Naive thymus-derived CD4-positive, alpha-beta T cell (primary cell): ENCODE results near the gene HBB. TPM values are rescaled to one million over a fixed set of nuclear protein-coding genes. Genes with fewer than 3 reads are reported as not detected.

Source experiments
- ATAC-seq: fragments of 150-1000 bp; cut with Tn5 transposase; 2 replicates; pipeline ENCODE4 v1.10.0; 2021; ENCODE audit warnings: mild to moderate bottlenecking, moderate library complexity
- CTCF ChIA-PET: fragments of 350-600 bp; sonication (Branson Sonifier 250); formaldehyde crosslinking; loops from one replicate; lab custom pipeline; 2021; ENCODE audit warnings: antibody characterized with exemption; lab: Charles Lee
- POLR2A ChIA-PET: fragments of 350-600 bp; sonication (Branson Sonifier 250); formaldehyde crosslinking; loops from one replicate; lab custom pipeline; 2021; ENCODE audit warnings: antibody characterized with exemption, inconsistent platforms; lab: Charles Lee
- DNase-seq, 9 donors: peaks; one replicate each; pipeline versions ENCODE4 v3.0.0 to v3.0.0-alpha.2; 2020 to 2022; ENCODE audit warnings: mixed read lengths in 1 of 9
- H3K27ac ChIP-seq: one replicate; pipeline ENCODE4 v1.7.0; 2013; ENCODE audit warnings: mild to moderate bottlenecking, low read depth, low read length, moderate library complexity
- H3K27me3 ChIP-seq, 2 donors: one replicate each; pipeline ENCODE4 v1.7.0; 2013; ENCODE audit warnings: low read length in 2 of 2, mild to moderate bottlenecking in 2 of 2, moderate library complexity in 2 of 2; ENCODE audit not compliant: control insufficient read depth in 2 of 2, insufficient read depth in 2 of 2
- H3K36me3 ChIP-seq, 3 experiments: 1 replicate in 2 of 3; 2 replicates in 1 of 3; pipeline ENCODE4 v1.7.0; 2013; ENCODE audit warnings: low read length in 3 of 3, mild to moderate bottlenecking in 3 of 3, moderate library complexity in 1 of 3; ENCODE audit not compliant: insufficient read depth in 3 of 3, control insufficient read depth in 2 of 3
- H3K4me1 ChIP-seq, 2 donors: one replicate each; pipeline ENCODE4 v1.7.0; 2013; ENCODE audit warnings: low read length in 2 of 2, mild to moderate bottlenecking in 2 of 2, moderate library complexity in 1 of 2; ENCODE audit not compliant: control insufficient read depth in 2 of 2, insufficient read depth in 2 of 2
- H3K4me3 ChIP-seq: 2 replicates; pipeline ENCODE4 v1.7.0; 2013; ENCODE audit warnings: mild to moderate bottlenecking, low read length
- H3K9me3 ChIP-seq, 3 experiments: 1 replicate in 2 of 3; 2 replicates in 1 of 3; pipeline ENCODE4 v1.7.0; 2013; ENCODE audit warnings: low read length in 3 of 3; ENCODE audit not compliant: control insufficient read depth in 2 of 3
- H3K27ac Mint-ChIP-seq, 9 donors: one replicate each; pipeline ENCODE4 v1.8.0; 2020 to 2022; ENCODE audit warnings: mixed read lengths in 9 of 9, mild to moderate bottlenecking in 8 of 9, moderate library complexity in 5 of 9, inconsistent platforms in 2 of 9
- H3K27me3 Mint-ChIP-seq, 5 donors: one replicate each; pipeline ENCODE4 v1.8.0; 2021 to 2022; ENCODE audit warnings: mixed read lengths in 5 of 5, mild to moderate bottlenecking in 1 of 5
- H3K36me3 Mint-ChIP-seq, 5 donors: one replicate each; pipeline ENCODE4 v1.8.0; 2020 to 2022; ENCODE audit warnings: mixed read lengths in 5 of 5, mild to moderate bottlenecking in 3 of 5, inconsistent platforms in 1 of 5
- H3K4me1 Mint-ChIP-seq, 7 donors: one replicate each; pipeline ENCODE4 v1.8.0; 2020 to 2022; ENCODE audit warnings: mixed read lengths in 7 of 7, mild to moderate bottlenecking in 3 of 7, inconsistent platforms in 1 of 7
- H3K4me3 Mint-ChIP-seq, 10 donors: one replicate each; pipeline ENCODE4 v1.8.0; 2020 to 2022; ENCODE audit warnings: mild to moderate bottlenecking in 10 of 10, mixed read lengths in 10 of 10, moderate library complexity in 6 of 10, inconsistent platforms in 2 of 10
- H3K9me3 Mint-ChIP-seq, 11 donors: one replicate each; pipeline ENCODE4 v1.8.0; 2020 to 2022; ENCODE audit warnings: mixed read lengths in 11 of 11, mild to moderate bottlenecking in 4 of 11, inconsistent platforms in 1 of 11, moderate library complexity in 1 of 11
- intact Hi-C, 2 donors: fragments of 100-400 bp; cut with micrococcal nuclease; formaldehyde crosslinking; loops; one replicate each; pipeline ENCODE4 v1.15.1; 2023
- polyA plus RNA-seq, 2 donors: library from polyadenylated mRNA; unstranded; fragments of 300-500 nt; fragmentation: Illumina TruSeq; gene quantifications; one replicate each; pipeline ENCODE4 v1.2.3, GENCODE V29; 2021
- total RNA-seq, 6 experiments: library from RNA in 5 of 6; stranded (reverse) in 5 of 6; gene quantifications; 1 replicate in 5 of 6; 2 replicates in 1 of 6; pipeline ENCODE4 v1.2.3 and lab custom pipeline; 2021 to 2026

The HBB gene
- total and polyA plus RNA-seq, 7 experiments from 2014 or later: 0.67 to 56.2 (median 0.95) TPM; not detected in 3

DNA sequence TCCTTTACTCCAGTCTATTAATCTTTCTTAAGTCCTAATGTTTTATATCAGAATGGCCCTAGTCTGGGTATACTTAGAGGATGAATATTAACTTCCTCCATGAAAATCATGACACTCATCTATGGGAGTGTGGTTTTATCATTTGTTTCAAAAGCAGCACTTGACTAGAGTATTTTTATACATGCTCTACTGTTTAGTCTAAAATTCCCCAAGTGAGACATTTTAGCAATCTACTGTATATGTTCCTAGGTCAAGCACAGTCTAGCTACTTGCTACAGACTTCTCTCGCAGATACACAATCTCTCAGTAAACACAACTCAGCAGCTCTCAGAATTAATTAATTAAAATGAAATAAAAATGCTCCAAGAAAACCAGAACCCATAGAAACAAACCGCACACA is 2.9 kb upstream of the HBB start:
- no peak for DNase-seq
- Histone ChIP-seq H3K36me3 (no peaks in the 10 kb centered on the region), H3K9me3 (no peaks in the 10 kb centered on the region), H3K4me1 (no peaks in the 10 kb centered on the region), H3K4me3 (no peak overlapping the region), H3K27ac (no peak overlapping the region), H3K27me3 (no peaks in the 10 kb centered on the region)
- peaks cover 0 to 8% (median 7%) of the 10 kb centered on the region in 5 donors for H3K27me3 Mint-ChIP-seq
- peaks cover 0 to 6% (median 0%) of the 10 kb centered on the region in 7 donors for H3K4me1 Mint-ChIP-seq
- no peaks in the 10 kb centered on the region for H3K36me3 Mint-ChIP-seq
- no peak overlapping the region for H3K4me3 Mint-ChIP-seq
- intact Hi-C loops: no loop called here
- ChIA-PET POLR2A (no interaction called here), CTCF (no interaction called here)
- ATAC-seq: no peak
- no peaks in the 10 kb centered on the region for H3K9me3 Mint-ChIP-seq
- H3K27ac Mint-ChIP-seq: no peak overlapping the region

DNA sequence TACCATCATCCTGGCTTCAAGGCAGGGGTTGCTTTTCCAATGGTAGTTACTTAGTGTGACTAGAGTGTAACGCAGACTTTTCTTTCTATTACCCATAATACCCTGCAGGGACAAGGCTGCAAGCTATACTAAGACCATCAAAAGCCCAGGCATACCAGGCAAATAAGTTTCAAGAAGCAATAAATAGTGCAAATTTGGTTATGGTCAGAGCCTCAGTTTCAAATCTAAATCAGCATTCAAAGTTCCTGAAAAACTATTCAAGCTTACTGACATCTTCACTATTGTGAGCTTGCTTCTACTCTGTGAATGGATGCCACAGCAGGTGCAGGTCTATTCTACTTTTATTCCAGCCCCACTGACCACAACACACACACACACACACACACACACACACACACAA is 2.5 kb upstream of the HBB start:
- no peak overlapping the region for H3K4me3 Mint-ChIP-seq
- CTCF ChIA-PET: no interaction called here
- intact Hi-C loops: no loop called here

DNA sequence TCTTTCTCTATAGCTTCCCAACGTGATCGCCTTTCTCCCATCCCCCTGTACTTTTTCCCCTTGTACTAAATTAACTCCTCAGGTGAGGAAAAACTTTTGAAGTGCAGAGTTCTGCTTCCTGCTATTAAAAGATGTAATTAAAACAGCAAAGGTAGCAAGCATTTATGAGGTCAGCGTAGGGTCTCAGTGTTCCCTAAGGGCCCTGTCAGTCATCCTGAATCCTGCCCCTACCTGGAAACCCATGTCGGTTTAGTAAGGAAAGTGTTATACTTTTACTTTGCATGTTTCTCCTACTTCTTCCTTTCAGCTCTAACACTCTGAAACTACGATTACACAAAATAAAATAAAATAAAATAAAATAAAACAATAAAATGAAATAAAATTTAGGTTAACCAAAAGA is 1.3 kb upstream of the HBB start:
- ATAC-seq (no peak), DNase-seq (no peak)
- H3K4me1 ChIP-seq: no peaks in the 10 kb centered on the region
- H3K27ac ChIP-seq: no peak overlapping the region
- ChIA-PET CTCF (no interaction called here), POLR2A (no interaction called here)
- Mint-ChIP-seq H3K9me3 (peaks cover 0 to 3% (median 0%) of the 10 kb centered on the region in 11 donors), H3K27ac (no peak overlapping the region), H3K4me3 (no peak overlapping the region), H3K36me3 (no peaks in the 10 kb centered on the region), H3K4me1 (no peaks in the 10 kb centered on the region), H3K27me3 (peaks cover 0 to 17% (median 8%) of the 10 kb centered on the region in 5 donors)
- no peaks in the 10 kb centered on the region for H3K36me3 ChIP-seq
- intact Hi-C loops: no loop called here
- H3K9me3 ChIP-seq: no peaks in the 10 kb centered on the region
- no peak overlapping the region for H3K4me3 ChIP-seq
- H3K27me3 ChIP-seq: no peaks in the 10 kb centered on the region

More for the DNA sequence above, 2.5 kb upstream of the HBB start:
- H3K27me3 ChIP-seq: no peaks in the 10 kb centered on the region
- H3K4me3 ChIP-seq: no peak overlapping the region
- H3K27ac ChIP-seq: no peak overlapping the region
- Mint-ChIP-seq H3K27me3 (peaks cover 0 to 13% (median 8%) of the 10 kb centered on the region in 5 donors), H3K4me1 (peaks cover 0 to 4% (median 0%) of the 10 kb centered on the region in 7 donors), H3K9me3 (no peaks in the 10 kb centered on the region), H3K27ac (no peak overlapping the region), H3K36me3 (no peaks in the 10 kb centered on the region)
- POLR2A ChIA-PET: no interaction called here
- ATAC-seq: no peak
- H3K36me3 ChIP-seq: no peaks in the 10 kb centered on the region
- no peaks in the 10 kb centered on the region for H3K9me3 ChIP-seq
- H3K4me1 ChIP-seq: no peaks in the 10 kb centered on the region
- no peak for DNase-seq

DNA sequence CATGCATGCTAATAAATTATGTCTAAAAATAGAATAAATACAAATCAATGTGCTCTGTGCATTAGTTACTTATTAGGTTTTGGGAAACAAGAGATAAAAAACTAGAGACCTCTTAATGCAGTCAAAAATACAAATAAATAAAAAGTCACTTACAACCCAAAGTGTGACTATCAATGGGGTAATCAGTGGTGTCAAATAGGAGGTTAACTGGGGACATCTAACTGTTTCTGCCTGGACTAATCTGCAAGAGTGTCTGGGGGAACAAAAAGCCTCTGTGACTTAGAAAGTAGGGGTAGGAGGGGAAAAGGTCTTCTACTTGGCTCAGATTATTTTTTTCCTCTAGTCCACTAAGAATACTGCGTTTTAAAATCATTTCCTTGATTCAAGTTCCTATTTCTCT is 810 bp upstream of the HBB start:
- Histone ChIP-seq H3K27ac (no peak overlapping the region), H3K27me3 (no peaks in the 10 kb centered on the region), H3K9me3 (no peaks in the 10 kb centered on the region), H3K4me1 (no peaks in the 10 kb centered on the region), H3K36me3 (no peaks in the 10 kb centered on the region), H3K4me3 (no peak overlapping the region)
- Mint-ChIP-seq H3K36me3 (no peaks in the 10 kb centered on the region), H3K9me3 (peaks cover 0 to 3% (median 0%) of the 10 kb centered on the region in 11 donors), H3K4me1 (no peaks in the 10 kb centered on the region), H3K4me3 (no peak overlapping the region), H3K27ac (no peak overlapping the region), H3K27me3 (peaks cover 0 to 17% (median 8%) of the 10 kb centered on the region in 5 donors)
- DNase-seq (no peak), ATAC-seq (no peak)
- intact Hi-C loops: no loop called here
- ChIA-PET CTCF (no interaction called here), POLR2A (no interaction called here)

DNA sequence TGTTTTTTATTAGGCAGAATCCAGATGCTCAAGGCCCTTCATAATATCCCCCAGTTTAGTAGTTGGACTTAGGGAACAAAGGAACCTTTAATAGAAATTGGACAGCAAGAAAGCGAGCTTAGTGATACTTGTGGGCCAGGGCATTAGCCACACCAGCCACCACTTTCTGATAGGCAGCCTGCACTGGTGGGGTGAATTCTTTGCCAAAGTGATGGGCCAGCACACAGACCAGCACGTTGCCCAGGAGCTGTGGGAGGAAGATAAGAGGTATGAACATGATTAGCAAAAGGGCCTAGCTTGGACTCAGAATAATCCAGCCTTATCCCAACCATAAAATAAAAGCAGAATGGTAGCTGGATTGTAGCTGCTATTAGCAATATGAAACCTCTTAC is 1.4 kb downstream of the HBB start:
- Mint-ChIP-seq H3K4me3 (no peak overlapping the region), H3K36me3 (no peaks in the 10 kb centered on the region), H3K27me3 (peaks cover 0 to 17% (median 5%) of the 10 kb centered on the region in 5 donors), H3K9me3 (peaks cover 0 to 14% (median 0%) of the 10 kb centered on the region in 11 donors), H3K4me1 (no peaks in the 10 kb centered on the region), H3K27ac (no peak overlapping the region)
- CTCF ChIA-PET: no interaction called here
- intact Hi-C loops: no loop called here
- DNase-seq (no peak), ATAC-seq (no peak)
- Histone ChIP-seq H3K4me1 (no peaks in the 10 kb centered on the region), H3K4me3 (no peak overlapping the region), H3K36me3 (no peaks in the 10 kb centered on the region), H3K9me3 (no peaks in the 10 kb centered on the region), H3K27ac (no peak overlapping the region), H3K27me3 (no peaks in the 10 kb centered on the region)
- POLR2A ChIA-PET: no interaction called here

DNA sequence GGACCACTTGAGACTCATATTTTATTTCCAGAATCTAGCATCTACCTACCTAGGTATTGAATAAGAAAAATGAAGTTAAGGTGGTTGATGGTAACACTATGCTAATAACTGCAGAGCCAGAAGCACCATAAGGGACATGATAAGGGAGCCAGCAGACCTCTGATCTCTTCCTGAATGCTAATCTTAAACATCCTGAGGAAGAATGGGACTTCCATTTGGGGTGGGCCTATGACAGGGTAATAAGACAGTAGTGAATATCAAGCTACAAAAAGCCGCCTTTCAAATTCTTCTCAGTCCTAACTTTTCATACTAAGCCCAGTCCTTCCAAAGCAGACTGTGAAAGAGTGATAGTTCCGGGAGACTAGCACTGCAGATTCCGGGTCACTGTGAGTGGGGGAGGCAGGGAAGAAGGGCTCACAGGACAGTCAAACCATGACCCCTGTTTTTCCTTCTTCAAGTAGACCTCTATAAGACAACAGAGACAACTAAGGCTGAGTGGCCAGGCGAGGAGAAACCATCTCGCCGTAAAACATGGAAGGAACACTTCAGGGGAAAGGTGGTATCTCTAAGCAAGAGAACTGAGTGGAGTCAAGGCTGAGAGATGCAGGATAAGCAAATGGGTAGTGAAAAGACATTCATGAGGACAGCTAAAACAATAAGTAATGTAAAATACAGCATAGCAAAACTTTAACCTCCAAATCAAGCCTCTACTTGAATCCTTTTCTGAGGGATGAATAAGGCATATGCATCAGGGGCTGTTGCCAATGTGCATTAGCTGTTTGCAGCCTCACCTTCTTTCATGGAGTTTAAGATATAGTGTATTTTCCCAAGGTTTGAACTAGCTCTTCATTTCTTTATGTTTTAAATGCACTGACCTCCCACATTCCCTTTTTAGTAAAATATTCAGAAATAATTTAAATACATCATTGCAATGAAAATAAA is 2.1 kb downstream of the HBB start:
- H3K9me3 ChIP-seq: no peaks in the 10 kb centered on the region
- peaks cover 0 to 17% (median 5%) of the 10 kb centered on the region in 5 donors for H3K27me3 Mint-ChIP-seq
- H3K4me1 ChIP-seq: no peaks in the 10 kb centered on the region

More for the DNA sequence above, 2.1 kb downstream of the HBB start:
- no peaks in the 10 kb centered on the region for H3K27me3 ChIP-seq
- DNase-seq (no peak), ATAC-seq (no peak)
- H3K27ac ChIP-seq: no peak overlapping the region
- ChIA-PET POLR2A (no interaction called here), CTCF (no interaction called here)
- Mint-ChIP-seq H3K36me3 (no peaks in the 10 kb centered on the region), H3K4me3 (no peak overlapping the region), H3K9me3 (peaks cover 0 to 16% (median 0%) of the 10 kb centered on the region in 11 donors), H3K4me1 (no peaks in the 10 kb centered on the region), H3K27ac (no peak overlapping the region)
- H3K36me3 ChIP-seq: no peaks in the 10 kb centered on the region
- intact Hi-C loops: no loop called here
- no peak overlapping the region for H3K4me3 ChIP-seq
